Measurements from ENCODE around the gene ANGPTL1. TPM values are rescaled to one million over a fixed set of nuclear protein-coding genes. Genes with fewer than 3 reads are reported as not detected.

The ANGPTL1 gene
- total and polyA plus RNA-seq, 2 of the 13 experiments (the other 11 are each of a cell fraction or from before 2014, with no cell fraction given): 2.9 to 9.3 TPM

- TF ChIP-seq RERE (CRISPR knock-in tag; IDR thresholded peaks at IDR 0.05; ENCODE audit: low read depth) (0 out of 2 replicates have a peak, but pooled peaks have one; percentile 67), AKAP8 (CRISPR knock-in tag; IDR thresholded peaks at IDR 0.05) (no peak), PHF5A (CRISPR knock-in tag; IDR thresholded peaks at IDR 0.05; ENCODE audit: low read depth, unreplicated experiment) (no peak), ZC3H4 (CRISPR knock-in tag; IDR thresholded peaks at IDR 0.05; ENCODE audit: borderline replicate concordance) (no peak), SALL1 (CRISPR knock-in tag; IDR thresholded peaks at IDR 0.05) (peak; percentile 84; the same call in 1 of the 2 replicates), POLR2AphosphoS5 (IDR thresholded peaks at IDR 0.05; ENCODE audit: low read depth, low read length) (no peak), KDM4B (CRISPR knock-in tag; IDR thresholded peaks at IDR 0.05) (no peak), REL (CRISPR knock-in tag; conservative IDR thresholded peaks at IDR 0.05) (no peak), E2F5 (CRISPR knock-in tag; conservative IDR thresholded peaks at IDR 0.05) (no peak), GATA4 (IDR thresholded peaks at IDR 0.05; ENCODE audit: borderline replicate concordance, low read depth) (peak; percentile 74; the same call in 1 of the 2 replicates), ZFP41 (CRISPR knock-in tag; IDR thresholded peaks at IDR 0.05; ENCODE audit: borderline replicate concordance) (no peak), YY1 (IDR thresholded peaks at IDR 0.05; ENCODE audit: insufficient read depth, insufficient replicate concordance, low read depth, low read length) (no peak), DMAP1 (CRISPR knock-in tag; IDR thresholded peaks at IDR 0.05) (0 out of 2 replicates have a peak, but pooled peaks have one; percentile 39), TAF15 (IDR thresholded peaks at IDR 0.05; ENCODE audit: low read depth, low read length, poor library complexity, severe bottlenecking) (no peak), ADNP (CRISPR knock-in tag; IDR thresholded peaks at IDR 0.05) (no peak), ZNF839 (CRISPR knock-in tag; IDR thresholded peaks at IDR 0.05; ENCODE audit: borderline replicate concordance) (no peak), LCORL (IDR thresholded peaks at IDR 0.05) (no peak), LCORL (CRISPR knock-in tag; IDR thresholded peaks at IDR 0.05) (0 out of 2 replicates have a peak, but pooled peaks have one; percentile 19), FOXA3 (CRISPR knock-in tag; IDR thresholded peaks at IDR 0.05) (peak; percentile 91), ZKSCAN5 (CRISPR knock-in tag; IDR thresholded peaks at IDR 0.05) (no peak)
- TF ChIP-seq, protein P1, sequence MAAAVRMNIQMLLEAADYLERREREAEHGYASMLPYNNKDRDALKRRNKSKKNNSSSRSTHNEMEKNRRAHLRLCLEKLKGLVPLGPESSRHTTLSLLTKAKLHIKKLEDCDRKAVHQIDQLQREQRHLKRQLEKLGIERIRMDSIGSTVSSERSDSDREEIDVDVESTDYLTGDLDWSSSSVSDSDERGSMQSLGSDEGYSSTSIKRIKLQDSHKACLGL (CRISPR knock-in tag; IDR thresholded peaks at IDR 0.05): no peak
- TF ChIP-seq, protein P2, sequence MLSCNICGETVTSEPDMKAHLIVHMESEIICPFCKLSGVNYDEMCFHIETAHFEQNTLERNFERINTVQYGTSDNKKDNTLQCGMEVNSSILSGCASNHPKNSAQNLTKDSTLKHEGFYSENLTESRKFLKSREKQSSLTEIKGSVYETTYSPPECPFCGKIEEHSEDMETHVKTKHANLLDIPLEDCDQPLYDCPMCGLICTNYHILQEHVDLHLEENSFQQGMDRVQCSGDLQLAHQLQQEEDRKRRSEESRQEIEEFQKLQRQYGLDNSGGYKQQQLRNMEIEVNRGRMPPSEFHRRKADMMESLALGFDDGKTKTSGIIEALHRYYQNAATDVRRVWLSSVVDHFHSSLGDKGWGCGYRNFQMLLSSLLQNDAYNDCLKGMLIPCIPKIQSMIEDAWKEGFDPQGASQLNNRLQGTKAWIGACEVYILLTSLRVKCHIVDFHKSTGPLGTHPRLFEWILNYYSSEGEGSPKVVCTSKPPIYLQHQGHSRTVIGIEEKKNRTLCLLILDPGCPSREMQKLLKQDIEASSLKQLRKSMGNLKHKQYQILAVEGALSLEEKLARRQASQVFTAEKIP (CRISPR knock-in tag; IDR thresholded peaks at IDR 0.05; ENCODE audit: borderline replicate concordance): no peak
Measured at GRCh38 chr1:178919581-178919980, 48.7 kb upstream of the ANGPTL1 start (continued).
